Measurements from ENCODE around the gene GNAL.

DNA sequence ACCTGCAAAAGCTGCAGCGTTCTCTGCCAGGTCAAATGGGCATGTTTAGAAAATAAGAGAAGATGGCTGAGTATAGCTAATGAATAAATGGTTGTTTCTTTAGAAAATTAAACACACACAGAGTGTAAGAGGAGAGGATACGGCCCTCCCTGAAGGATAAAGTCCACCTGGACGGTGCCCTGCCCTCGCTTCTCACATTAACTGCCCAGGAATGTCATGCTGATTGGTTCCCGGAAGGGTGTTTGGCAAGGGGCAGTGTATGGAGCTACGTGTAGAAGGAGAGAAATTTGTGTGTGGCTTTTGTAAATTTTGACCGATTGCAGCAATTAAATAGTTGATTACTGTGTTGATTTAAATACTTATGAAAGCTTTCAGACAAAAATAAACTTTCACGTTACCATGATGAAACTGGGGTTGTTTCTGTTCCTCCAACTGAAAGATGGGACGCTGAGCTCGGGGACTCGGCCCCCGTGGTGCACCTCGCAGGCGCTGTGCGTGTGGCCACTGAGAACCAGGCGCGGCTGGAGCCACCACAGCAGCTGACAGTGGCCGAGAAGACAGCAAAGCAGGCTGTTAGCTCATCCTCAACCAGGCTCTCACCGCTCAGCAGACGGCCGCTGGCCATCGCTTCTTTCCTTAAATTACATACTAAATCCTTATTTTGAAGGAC lies 196.3 kb downstream of the GNAL start:
- TF ChIP-seq, protein P1, sequence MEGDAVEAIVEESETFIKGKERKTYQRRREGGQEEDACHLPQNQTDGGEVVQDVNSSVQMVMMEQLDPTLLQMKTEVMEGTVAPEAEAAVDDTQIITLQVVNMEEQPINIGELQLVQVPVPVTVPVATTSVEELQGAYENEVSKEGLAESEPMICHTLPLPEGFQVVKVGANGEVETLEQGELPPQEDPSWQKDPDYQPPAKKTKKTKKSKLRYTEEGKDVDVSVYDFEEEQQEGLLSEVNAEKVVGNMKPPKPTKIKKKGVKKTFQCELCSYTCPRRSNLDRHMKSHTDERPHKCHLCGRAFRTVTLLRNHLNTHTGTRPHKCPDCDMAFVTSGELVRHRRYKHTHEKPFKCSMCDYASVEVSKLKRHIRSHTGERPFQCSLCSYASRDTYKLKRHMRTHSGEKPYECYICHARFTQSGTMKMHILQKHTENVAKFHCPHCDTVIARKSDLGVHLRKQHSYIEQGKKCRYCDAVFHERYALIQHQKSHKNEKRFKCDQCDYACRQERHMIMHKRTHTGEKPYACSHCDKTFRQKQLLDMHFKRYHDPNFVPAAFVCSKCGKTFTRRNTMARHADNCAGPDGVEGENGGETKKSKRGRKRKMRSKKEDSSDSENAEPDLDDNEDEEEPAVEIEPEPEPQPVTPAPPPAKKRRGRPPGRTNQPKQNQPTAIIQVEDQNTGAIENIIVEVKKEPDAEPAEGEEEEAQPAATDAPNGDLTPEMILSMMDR (conservative IDR thresholded peaks at IDR 0.05; ENCODE audit: low read depth, low read length): no peak
- TF ChIP-seq EZH2 (IDR thresholded peaks at IDR 0.05; ENCODE audit: borderline replicate concordance, low read depth, low read length, poor library complexity, severe bottlenecking): no peak

Data from A673 (cell line).